BE2C (cell line): Measurements from ENCODE around the gene DMWD.

ENCODE experiments used
- DNase-seq: peaks from one replicate; pipeline ENCODE4 v3.0.0-alpha.2; 2020
- H3K27me3 ChIP-seq: fragments of 250-450 bp; sonication (Bioruptor Pico); 2 replicates; pipeline ENCODE4 v1.5.1; 2020; ENCODE audit warnings: mild to moderate bottlenecking
- H3K36me3 ChIP-seq: fragments of 250-450 bp; sonication (Bioruptor Pico); 2 replicates; pipeline ENCODE4 v1.5.1; 2020; ENCODE audit warnings: mild to moderate bottlenecking
- H3K4me1 ChIP-seq: fragments of 250-450 bp; sonication (Bioruptor Pico); 2 replicates; pipeline ENCODE4 v1.5.1; 2020
- H3K4me3 ChIP-seq: 2 replicates; pipeline ENCODE4 v1.5.1; 2011; ENCODE audit warnings: low read depth, low read length
- H3K9me3 ChIP-seq: fragments of 250-450 bp; sonication (Bioruptor Pico); 2 replicates; pipeline ENCODE4 v1.5.1; 2020
- TF ChIP-seq, protein P1 (sequence below): IDR thresholded peaks from 2 replicates; pipeline ENCODE4 v1.5.1; 2012; ENCODE audit warnings: mild to moderate bottlenecking, low read depth, low read length

Gene DMWD

DNA sequence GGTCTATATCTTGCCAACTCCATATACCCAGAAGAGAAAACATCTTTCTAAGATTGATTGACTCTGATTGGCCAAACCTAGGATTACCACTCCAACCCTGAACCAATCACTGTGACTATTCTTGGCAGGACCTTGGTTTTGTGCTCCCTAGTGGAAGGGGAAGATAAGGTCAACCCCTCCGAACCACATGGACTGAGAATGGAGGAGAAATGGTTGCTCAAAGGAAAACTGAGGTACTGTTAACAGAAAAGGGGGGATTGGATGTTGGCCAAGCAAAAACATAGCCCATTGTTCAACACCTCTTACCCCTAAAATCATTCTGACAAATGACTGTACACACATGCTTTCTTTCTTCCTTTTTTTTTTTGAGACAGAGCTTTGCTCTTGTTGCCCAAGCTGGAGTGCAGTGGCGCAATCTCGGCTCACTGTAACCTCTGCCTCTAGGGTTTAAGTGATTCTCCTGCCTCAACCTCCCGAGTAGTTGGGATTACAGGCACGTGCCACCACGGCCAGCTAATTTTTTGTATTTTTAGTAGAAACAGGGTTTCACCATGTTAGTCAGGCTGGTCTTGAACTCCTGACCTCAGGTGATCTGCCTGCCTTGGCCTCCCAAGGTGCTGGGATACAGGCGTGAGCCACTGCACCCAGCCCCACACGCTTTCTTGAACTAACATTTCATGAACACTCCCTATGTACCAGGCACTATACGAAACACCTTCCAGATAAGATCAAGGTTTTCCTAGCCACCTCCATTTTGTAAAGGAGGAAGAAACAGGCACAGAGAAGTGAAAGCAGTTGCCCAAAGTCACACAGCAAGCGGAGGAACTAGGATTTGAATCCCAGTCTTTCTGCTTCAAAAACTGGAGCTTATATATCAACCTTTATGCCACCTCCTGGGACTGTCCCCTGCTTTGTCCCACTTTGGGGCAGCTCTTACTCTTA, 52.9 kb downstream of the DMWD start:
- H3K4me3 ChIP-seq = no peak overlapping the region

DNA sequence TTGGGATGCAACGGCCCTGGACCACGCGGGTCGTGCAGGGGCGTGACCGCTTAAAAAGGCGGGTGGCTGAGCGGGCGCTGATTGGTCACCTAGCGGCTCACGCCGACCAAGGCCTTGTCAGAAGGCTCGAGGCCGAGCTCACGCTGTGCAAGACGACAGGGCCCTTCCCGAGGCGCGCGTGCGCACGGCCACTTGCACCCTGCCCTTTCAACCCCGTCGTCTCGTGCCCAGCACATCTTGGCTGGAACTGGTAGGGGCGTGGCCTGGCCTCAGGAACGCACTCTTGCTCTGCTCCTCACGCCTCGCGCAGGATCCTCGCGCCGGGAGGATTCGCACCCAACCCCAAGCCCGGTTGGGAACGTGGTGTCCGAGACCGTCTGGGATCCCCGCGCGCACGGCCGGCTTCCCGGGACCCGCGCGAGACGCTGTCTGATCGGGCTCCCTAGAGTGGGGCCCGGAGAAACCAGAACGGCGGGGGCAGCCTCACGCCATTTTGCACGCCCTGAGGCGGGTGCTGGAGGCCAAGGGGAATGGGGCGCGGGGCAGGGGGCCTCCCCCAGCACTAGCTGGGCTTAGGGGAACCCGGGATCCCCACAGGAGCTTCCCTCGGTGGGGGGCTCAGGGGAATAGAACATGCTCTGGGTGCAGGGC, 59.4 kb downstream of the DMWD start, which contains the start of gene MEIOSIN:
Gene MEIOSIN (plus strand): TSS at position 280 of the 651 bp plus-strand sequence. CDS start 1,938 bp downstream, outside the sequence.
- Histone ChIP-seq H3K4me1 (no peaks in the 10 kb centered on the region; the same call in 1 of the 2 replicates), H3K9me3 (no peaks in the 10 kb centered on the region), H3K4me3 (no peak within 1 kb of the TSS), H3K36me3 (no peaks in the 10 kb centered on the region), H3K27me3 (no peaks in the 10 kb centered on the region)
- TF ChIP-seq, protein P1, sequence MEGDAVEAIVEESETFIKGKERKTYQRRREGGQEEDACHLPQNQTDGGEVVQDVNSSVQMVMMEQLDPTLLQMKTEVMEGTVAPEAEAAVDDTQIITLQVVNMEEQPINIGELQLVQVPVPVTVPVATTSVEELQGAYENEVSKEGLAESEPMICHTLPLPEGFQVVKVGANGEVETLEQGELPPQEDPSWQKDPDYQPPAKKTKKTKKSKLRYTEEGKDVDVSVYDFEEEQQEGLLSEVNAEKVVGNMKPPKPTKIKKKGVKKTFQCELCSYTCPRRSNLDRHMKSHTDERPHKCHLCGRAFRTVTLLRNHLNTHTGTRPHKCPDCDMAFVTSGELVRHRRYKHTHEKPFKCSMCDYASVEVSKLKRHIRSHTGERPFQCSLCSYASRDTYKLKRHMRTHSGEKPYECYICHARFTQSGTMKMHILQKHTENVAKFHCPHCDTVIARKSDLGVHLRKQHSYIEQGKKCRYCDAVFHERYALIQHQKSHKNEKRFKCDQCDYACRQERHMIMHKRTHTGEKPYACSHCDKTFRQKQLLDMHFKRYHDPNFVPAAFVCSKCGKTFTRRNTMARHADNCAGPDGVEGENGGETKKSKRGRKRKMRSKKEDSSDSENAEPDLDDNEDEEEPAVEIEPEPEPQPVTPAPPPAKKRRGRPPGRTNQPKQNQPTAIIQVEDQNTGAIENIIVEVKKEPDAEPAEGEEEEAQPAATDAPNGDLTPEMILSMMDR = no peak
- no peak for DNase-seq

More for the DNA sequence above, 52.9 kb downstream of the DMWD start:
- TF ChIP-seq, protein P1 = 0 out of 2 replicates have a peak, but pooled peaks have one; percentile 2
- H3K36me3 ChIP-seq = no peaks in the 10 kb centered on the region
- peaks cover 13% of the 10 kb centered on the region for H3K27me3 ChIP-seq
- no peaks in the 10 kb centered on the region for H3K9me3 ChIP-seq
- H3K4me1 ChIP-seq = no peaks in the 10 kb centered on the region
- DNase-seq = no peak
